ENCODE measurements around the gene FHIT. TPM values are rescaled to one million over a fixed set of nuclear protein-coding genes. Genes with fewer than 3 reads are reported as not detected.

The FHIT gene
- polyA plus RNA-seq, 1 of the 3 experiments (the other 2 are of a cell fraction): 0.41 TPM

GRCh38 chr3:60175680-60176079 is 1075.6 kb downstream of the FHIT start:
- H3K36me3 ChIP-seq (replicated peaks in 1 of 2; ENCODE audit: control insufficient read depth in 1 of 2, insufficient read depth in 2 of 2, low read length in 1 of 2): no peaks in the 10 kb centered on the region
- POLR2A ChIA-PET: no interaction called here
- H3F3A ChIP-seq (replicated peaks; ENCODE audit: insufficient read depth): no peaks in the 10 kb centered on the region
- no peaks in the 10 kb centered on the region for H4K20me1 ChIP-seq (ENCODE audit: insufficient read depth)
- WGBS (ENCODE audit: low lambda C conversion rate): 13% methylated on average over 3 of the region's 3 CpGs
- H3K27me3 ChIP-seq (ENCODE audit: insufficient read depth): no peaks in the 10 kb centered on the region
- no peaks in the 10 kb centered on the region for H3K79me2 ChIP-seq (ENCODE audit: insufficient read depth)
- no peak overlapping the region for H3K4me2 ChIP-seq
- CTCF ChIA-PET: no interaction called here
- H3K4me1 ChIP-seq (ENCODE audit: control insufficient read depth in 1 of 2, insufficient read depth in 2 of 2, low read depth in 1 of 2, low read length in 1 of 2): peaks cover 0 to 4% of the 10 kb centered on the region in 2 experiments; a peak in 2 of 4 replicates
- no peak for DNase-seq
- H2AFZ ChIP-seq (ENCODE audit: low read depth): no peak overlapping the region
- H3K9me3 ChIP-seq: no peaks in the 10 kb centered on the region
- H3K27ac ChIP-seq (ENCODE audit: low read depth in 2 of 2, low read length in 1 of 2): no peak overlapping the region
- no peaks in the 10 kb centered on the region for H3K9me2 ChIP-seq
- no peak for TF ChIP-seq POLR2AphosphoS5 (IDR thresholded peaks at IDR 0.05; ENCODE audit: low read depth, low read length)
- TF ChIP-seq USF2 (IDR thresholded peaks at IDR 0.05; ENCODE audit: borderline replicate concordance, low read depth, low read length): no peak
- TF ChIP-seq RCOR1 (IDR thresholded peaks at IDR 0.05; ENCODE audit: low read length): no peak
- TF ChIP-seq NRF1 (IDR thresholded peaks at IDR 0.05; ENCODE audit: low read depth, low read length): no peak
- TF ChIP-seq TEAD4 (IDR thresholded peaks at IDR 0.05; ENCODE audit: borderline replicate concordance, insufficient read depth): no peak
- TF ChIP-seq SMC3 (IDR thresholded peaks at IDR 0.05; ENCODE audit: low read depth, low read length): no peak
- no peak for TF ChIP-seq GATA2 (CRISPR knock-in tag; IDR thresholded peaks at IDR 0.05)
- TF ChIP-seq ELF1 (IDR thresholded peaks at IDR 0.05): no peak
- TF ChIP-seq MAX (IDR thresholded peaks at IDR 0.05; ENCODE audit: low read depth): no peak
- TF ChIP-seq ZBTB33 (IDR thresholded peaks at IDR 0.05; ENCODE audit: borderline replicate concordance, low read depth): no peak
- TF ChIP-seq YY1 (IDR thresholded peaks at IDR 0.05; ENCODE audit: low read depth): no peak
- no peak for TF ChIP-seq RXRA (IDR thresholded peaks at IDR 0.05; ENCODE audit: borderline replicate concordance, low read depth)
- no peak for TF ChIP-seq FOXJ3 (CRISPR knock-in tag; IDR thresholded peaks at IDR 0.05)
- TF ChIP-seq RAD21 (IDR thresholded peaks at IDR 0.05; ENCODE audit: low read length): no peak
- TF ChIP-seq FOSL2 (IDR thresholded peaks at IDR 0.05; ENCODE audit: borderline replicate concordance, low read depth): no peak
- TF ChIP-seq FOXM1 (IDR thresholded peaks at IDR 0.05; ENCODE audit: low read depth): no peak
- TF ChIP-seq SIN3A (IDR thresholded peaks at IDR 0.05; ENCODE audit: borderline replicate concordance, low read depth, low read length): no peak
- no peak overlapping the region for H3K4me3 ChIP-seq (ENCODE audit: low read depth in 2 of 2, low read length in 1 of 2)
- no peak overlapping the region for H3K9ac ChIP-seq

- no peak overlapping the region for H3K4me2 ChIP-seq
- TF ChIP-seq TCF12 (IDR thresholded peaks at IDR 0.05): no peak
- no peak for TF ChIP-seq RCOR1 (IDR thresholded peaks at IDR 0.05; ENCODE audit: low read length)
- no peak overlapping the region for H3K9ac ChIP-seq
- H3K27ac ChIP-seq (ENCODE audit: low read depth in 2 of 2, low read length in 1 of 2): no peak overlapping the region
- no peaks in the 10 kb centered on the region for H3K4me1 ChIP-seq (ENCODE audit: control insufficient read depth in 1 of 2, insufficient read depth in 2 of 2, low read depth in 1 of 2, low read length in 1 of 2)
- H3F3A ChIP-seq (replicated peaks; ENCODE audit: insufficient read depth): no peaks in the 10 kb centered on the region
- no peaks in the 10 kb centered on the region for H3K9me2 ChIP-seq
- no peak for DNase-seq
- no peaks in the 10 kb centered on the region for H3K27me3 ChIP-seq (ENCODE audit: insufficient read depth)
- no peak overlapping the region for H2AFZ ChIP-seq (ENCODE audit: low read depth)
- no peaks in the 10 kb centered on the region for H3K9me3 ChIP-seq
- no peak overlapping the region for H3K4me3 ChIP-seq (ENCODE audit: low read depth in 2 of 2, low read length in 1 of 2)
- 41% methylated on average over 5 of the region's 5 CpGs for WGBS (ENCODE audit: low lambda C conversion rate)
- H3K79me2 ChIP-seq (ENCODE audit: insufficient read depth): no peaks in the 10 kb centered on the region
- CTCF ChIA-PET: no interaction called here
- H3K36me3 ChIP-seq (replicated peaks in 1 of 2; ENCODE audit: control insufficient read depth in 1 of 2, insufficient read depth in 2 of 2, low read length in 1 of 2): no peaks in the 10 kb centered on the region
- POLR2A ChIA-PET: no interaction called here
- H4K20me1 ChIP-seq (ENCODE audit: insufficient read depth): no peaks in the 10 kb centered on the region
These were observed 1081.5 kb downstream of the FHIT start for GRCh38 chr3:60169755-60170154.
